Measurements from ENCODE around the gene CHP2. TPM values are rescaled to one million over a fixed set of nuclear protein-coding genes. Genes with fewer than 3 reads are reported as not detected.
"Not testable (repeated sequence)": the region's sequence is repeated elsewhere in the genome, so short reads cannot be mapped to it uniquely, and the experiment has no call there.

CHP2 gene
- not detected in 2 replicates for total RNA-seq

GRCh38 chr16:23754594-23755483 lies at the start of gene CHP2:
TSS of gene CHP2 (plus strand) at chr16:23755026. CDS start at chr16:23755050, 24 bp downstream.
- Mint-ChIP-seq H3K27me3 (ENCODE audit: insufficient read depth) (peaks cover 56% of the 10 kb centered on the region), H3K4me3 (no peak within 1 kb of the TSS), H3K4me1 (ENCODE audit: low read depth) (no peaks in the 10 kb centered on the region), H3K27ac (no peak within 1 kb of the TSS), H3K36me3 (ENCODE audit: low read depth) (no peaks in the 10 kb centered on the region), H3K9me3 (no peaks in the 10 kb centered on the region)
- DNase-seq (ENCODE audit: low spot score) = no peak
- intact Hi-C loops (cut with micrococcal nuclease) = no loop called here

GRCh38 chr16:23705517-23705902 lies 49.3 kb upstream of the CHP2 start:
- Mint-ChIP-seq H3K27ac (no peak overlapping the region), H3K4me1 (ENCODE audit: low read depth) (no peaks in the 10 kb centered on the region), H3K27me3 (ENCODE audit: insufficient read depth) (peaks cover 9% of the 10 kb centered on the region), H3K4me3 (no peak overlapping the region), H3K9me3 (peaks cover 30% of the 10 kb centered on the region), H3K36me3 (ENCODE audit: low read depth) (no peaks in the 10 kb centered on the region)
- no peak for DNase-seq (ENCODE audit: low spot score)
- intact Hi-C loops (cut with micrococcal nuclease) = no loop called here

GRCh38 chr16:23706439-23706838 lies 48.4 kb upstream of the CHP2 start:
- H3K27me3 Mint-ChIP-seq (ENCODE audit: insufficient read depth) = peaks cover 13% of the 10 kb centered on the region
- H3K9me3 Mint-ChIP-seq = peaks cover 30% of the 10 kb centered on the region
- intact Hi-C loops (cut with micrococcal nuclease) = no loop called here
- no peak overlapping the region for H3K4me3 Mint-ChIP-seq
- no peaks in the 10 kb centered on the region for H3K36me3 Mint-ChIP-seq (ENCODE audit: low read depth)
- no peak for DNase-seq (ENCODE audit: low spot score)
- H3K4me1 Mint-ChIP-seq (ENCODE audit: low read depth) = no peaks in the 10 kb centered on the region
- no peak overlapping the region for H3K27ac Mint-ChIP-seq

- H3K36me3 Mint-ChIP-seq (ENCODE audit: low read depth) = peaks cover 1% of the 10 kb centered on the region
- intact Hi-C loops (cut with micrococcal nuclease) = no loop called here
- no peak overlapping the region for H3K27ac Mint-ChIP-seq
Measured at GRCh38 chr16:23709536-23709935, 45.3 kb upstream of the CHP2 start.

GRCh38 chr16:23710008-23710407 lies 44.8 kb upstream of the CHP2 start:
- Mint-ChIP-seq H3K27me3 (ENCODE audit: insufficient read depth) (peaks cover 25% of the 10 kb centered on the region), H3K4me3 (no peak overlapping the region)
- intact Hi-C loops (cut with micrococcal nuclease) = no loop called here

More at GRCh38 chr16:23709536-23709935, 45.3 kb upstream of the CHP2 start:
- no peak overlapping the region for H3K4me3 Mint-ChIP-seq
- no peak for DNase-seq (ENCODE audit: low spot score)
- peaks cover 21% of the 10 kb centered on the region for H3K27me3 Mint-ChIP-seq (ENCODE audit: insufficient read depth)
- H3K4me1 Mint-ChIP-seq (ENCODE audit: low read depth) = no peaks in the 10 kb centered on the region
- H3K9me3 Mint-ChIP-seq = peaks cover 15% of the 10 kb centered on the region

GRCh38 chr16:23710504-23710903 lies 44.3 kb upstream of the CHP2 start:
- H3K27me3 Mint-ChIP-seq (ENCODE audit: insufficient read depth) = peaks cover 26% of the 10 kb centered on the region

More at GRCh38 chr16:23710008-23710407, 44.8 kb upstream of the CHP2 start:
- Mint-ChIP-seq H3K9me3 (peaks cover 15% of the 10 kb centered on the region), H3K27ac (no peak overlapping the region), H3K4me1 (ENCODE audit: low read depth) (no peaks in the 10 kb centered on the region), H3K36me3 (ENCODE audit: low read depth) (peaks cover 1% of the 10 kb centered on the region)
- DNase-seq (ENCODE audit: low spot score) = no peak

GRCh38 chr16:23711785-23712184 lies 43.0 kb upstream of the CHP2 start:
- intact Hi-C loops (cut with micrococcal nuclease) = no loop called here
- H3K4me3 Mint-ChIP-seq = no peak overlapping the region
- H3K4me1 Mint-ChIP-seq (ENCODE audit: low read depth) = no peaks in the 10 kb centered on the region
- H3K36me3 Mint-ChIP-seq (ENCODE audit: low read depth) = peaks cover 1% of the 10 kb centered on the region
- no peak overlapping the region for H3K27ac Mint-ChIP-seq
- peaks cover 31% of the 10 kb centered on the region for H3K27me3 Mint-ChIP-seq (ENCODE audit: insufficient read depth)
- no peak for DNase-seq (ENCODE audit: low spot score)
- H3K9me3 Mint-ChIP-seq = peaks cover 15% of the 10 kb centered on the region

More at GRCh38 chr16:23710504-23710903, 44.3 kb upstream of the CHP2 start:
- peaks cover 15% of the 10 kb centered on the region for H3K9me3 Mint-ChIP-seq
- intact Hi-C loops (cut with micrococcal nuclease) = no loop called here
- no peak for DNase-seq (ENCODE audit: low spot score)
- no peaks in the 10 kb centered on the region for H3K4me1 Mint-ChIP-seq (ENCODE audit: low read depth)
- H3K4me3 Mint-ChIP-seq = no peak overlapping the region
- H3K36me3 Mint-ChIP-seq (ENCODE audit: low read depth) = peaks cover 1% of the 10 kb centered on the region
- no peak overlapping the region for H3K27ac Mint-ChIP-seq

GRCh38 chr16:23712976-23713375 lies 41.9 kb upstream of the CHP2 start, which contains the start of gene ERN2:
TSS of gene ERN2 (minus strand) at chr16:23713222. CDS start at chr16:23713187, 35 bp downstream.
- no peak for DNase-seq (ENCODE audit: low spot score)
- H3K9me3 Mint-ChIP-seq = peaks cover 15% of the 10 kb centered on the region
- intact Hi-C loops (cut with micrococcal nuclease) = no loop called here
- peaks cover 1% of the 10 kb centered on the region for H3K36me3 Mint-ChIP-seq (ENCODE audit: low read depth)
- peaks cover 37% of the 10 kb centered on the region for H3K27me3 Mint-ChIP-seq (ENCODE audit: insufficient read depth)
- H3K27ac Mint-ChIP-seq = no peak within 1 kb of the TSS
- H3K4me1 Mint-ChIP-seq (ENCODE audit: low read depth) = no peaks in the 10 kb centered on the region
- H3K4me3 Mint-ChIP-seq = no peak within 1 kb of the TSS

- Mint-ChIP-seq H3K27me3 (ENCODE audit: insufficient read depth) (peaks cover 28% of the 10 kb centered on the region), H3K9me3 (no peaks in the 10 kb centered on the region), H3K4me1 (ENCODE audit: low read depth) (no peaks in the 10 kb centered on the region), H3K27ac (no peak overlapping the region), H3K4me3 (no peak overlapping the region), H3K36me3 (ENCODE audit: low read depth) (peaks cover 1% of the 10 kb centered on the region)
- no peak for DNase-seq (ENCODE audit: low spot score)
- intact Hi-C loops (cut with micrococcal nuclease) = no loop called here
Measured at GRCh38 chr16:23716484-23716883, 38.3 kb upstream of the CHP2 start.

GRCh38 chr16:23722613-23723240 lies 32.1 kb upstream of the CHP2 start:
- DNase-seq (ENCODE audit: low spot score); H3K27ac Mint-ChIP-seq; H3K4me1 Mint-ChIP-seq (ENCODE audit: low read depth); H3K4me3 Mint-ChIP-seq; H3K36me3 Mint-ChIP-seq (ENCODE audit: low read depth); intact Hi-C loops (cut with micrococcal nuclease); H3K9me3 Mint-ChIP-seq: not testable (repeated sequence)
- peaks cover 11% of the 10 kb centered on the region for H3K27me3 Mint-ChIP-seq (ENCODE audit: insufficient read depth)

GRCh38 chr16:23724096-23724784 lies 30.6 kb upstream of the CHP2 start:
- no peak overlapping the region for H3K4me3 Mint-ChIP-seq
- peaks cover 7% of the 10 kb centered on the region for H3K9me3 Mint-ChIP-seq
- peaks cover 10% of the 10 kb centered on the region for H3K27me3 Mint-ChIP-seq (ENCODE audit: insufficient read depth)
- no peaks in the 10 kb centered on the region for H3K36me3 Mint-ChIP-seq (ENCODE audit: low read depth)
- peaks cover 6% of the 10 kb centered on the region for H3K4me1 Mint-ChIP-seq (ENCODE audit: low read depth)
- no peak overlapping the region for H3K27ac Mint-ChIP-seq
- intact Hi-C loops (cut with micrococcal nuclease) = no loop called here
- DNase-seq (ENCODE audit: low spot score) = no peak

- no peak for DNase-seq (ENCODE audit: low spot score)
- Mint-ChIP-seq H3K4me1 (ENCODE audit: low read depth) (peaks cover 6% of the 10 kb centered on the region), H3K27ac (no peak overlapping the region), H3K9me3 (peaks cover 7% of the 10 kb centered on the region), H3K27me3 (ENCODE audit: insufficient read depth) (peaks cover 10% of the 10 kb centered on the region), H3K36me3 (ENCODE audit: low read depth) (no peaks in the 10 kb centered on the region), H3K4me3 (no peak overlapping the region)
- intact Hi-C loops (cut with micrococcal nuclease) = no loop called here
Measured at GRCh38 chr16:23724785-23725131, 30.1 kb upstream of the CHP2 start.

GRCh38 chr16:23726710-23727109 lies 28.1 kb upstream of the CHP2 start:
- peaks cover 7% of the 10 kb centered on the region for H3K9me3 Mint-ChIP-seq
- H3K27ac Mint-ChIP-seq = no peak overlapping the region
- no peak overlapping the region for H3K4me3 Mint-ChIP-seq
- peaks cover 17% of the 10 kb centered on the region for H3K27me3 Mint-ChIP-seq (ENCODE audit: insufficient read depth)
- H3K4me1 Mint-ChIP-seq (ENCODE audit: low read depth) = peaks cover 6% of the 10 kb centered on the region
- DNase-seq (ENCODE audit: low spot score) = no peak
- intact Hi-C loops (cut with micrococcal nuclease) = no loop called here
- H3K36me3 Mint-ChIP-seq (ENCODE audit: low read depth) = no peaks in the 10 kb centered on the region

All from activated T-helper 1 cell treated with anti-CD3 and anti-CD28 coated beads, Interleukin-12 subunit alpha, Interleukin-12 subunit beta, Interleukin-2, Interleukin-4 antibody, amounts not matched to agents 30 ng/mL and 10 ng/mL and 1 ng/mL, durations not matched to agents 14 hours and 24 hours and 36 hours (primary cell).